ENCODE data around the gene FKBP15.

Gene FKBP15

GRCh38 chr9:113221003-113221799 lies at the start of gene FKBP15, which contains the start of gene SLC31A1:
Gene FKBP15, minus strand, starts transcription at chr9:113221277. Its CDS starts 34 bp downstream, at chr9:113221243.
Gene SLC31A1, plus strand, starts transcription at chr9:113221544. Its CDS starts 34,605 bp downstream, at chr9:113256149.
- peak; percentile 98 for DNase-seq (ENCODE audit: low read depth)
- no peak for TF ChIP-seq CTCF (conservative IDR thresholded peaks at IDR 0.05; ENCODE audit: low read length)
- peak within 1 kb of the TSS; percentile 89 for H3K4me3 ChIP-seq (ENCODE audit: low read length)

- no peak for TF ChIP-seq CTCF (conservative IDR thresholded peaks at IDR 0.05; ENCODE audit: low read length)
- no peak for DNase-seq (ENCODE audit: low read depth)
- H3K4me3 ChIP-seq (ENCODE audit: low read length), result no peak overlapping the region
Measured at GRCh38 chr9:113269871-113270270, 48.8 kb upstream of the FKBP15 start.

GRCh38 chr9:113269355-113269754 lies 48.3 kb upstream of the FKBP15 start:
- no peak for DNase-seq (ENCODE audit: low read depth)
- TF ChIP-seq CTCF (conservative IDR thresholded peaks at IDR 0.05; ENCODE audit: low read length), result no peak
- no peak overlapping the region for H3K4me3 ChIP-seq (ENCODE audit: low read length)

GRCh38 chr9:113267911-113268566 lies 47.0 kb upstream of the FKBP15 start:
- DNase-seq (ENCODE audit: low read depth), result no peak
- no peak overlapping the region for H3K4me3 ChIP-seq (ENCODE audit: low read length)
- TF ChIP-seq CTCF (conservative IDR thresholded peaks at IDR 0.05; ENCODE audit: low read length), result no peak

- H3K4me3 ChIP-seq (ENCODE audit: low read length), result no peak overlapping the region
- no peak for TF ChIP-seq CTCF (conservative IDR thresholded peaks at IDR 0.05; ENCODE audit: low read length)
- no peak for DNase-seq (ENCODE audit: low read depth)
Measured at GRCh38 chr9:113266174-113266573, 45.1 kb upstream of the FKBP15 start.

- DNase-seq (ENCODE audit: low read depth), result no peak
- no peak for TF ChIP-seq CTCF (conservative IDR thresholded peaks at IDR 0.05; ENCODE audit: low read length)
- H3K4me3 ChIP-seq (ENCODE audit: low read length), result no peak overlapping the region
Measured at GRCh38 chr9:113261917-113262671, 41.0 kb upstream of the FKBP15 start.
